HepG2 (cell line): Measurements from ENCODE around the gene MUL1. TPM values are rescaled to one million over a fixed set of nuclear protein-coding genes. Genes with fewer than 3 reads are reported as not detected.
A peak's percentile ranks its signal among the peaks of the same experiment; 100 is the strongest.

ENCODE experiments used
- ARNTL ChIP-seq: sonication (generic); formaldehyde crosslinking; IDR thresholded peaks from 2 replicates; pipeline ENCODE4 v1.4.0; 2020; ENCODE audit warnings: mild to moderate bottlenecking, missing genetic modification reagents
- CEBPZ ChIP-seq: IDR thresholded peaks from 2 replicates; pipeline ENCODE4 v1.6.1; 2012; ENCODE audit warnings: low read length, improper control_type of control experiment
- E2F5 ChIP-seq: sonication (generic); formaldehyde crosslinking; conservative IDR thresholded peaks from 2 replicates; pipeline ENCODE4 v1.4.0; 2020; ENCODE audit warnings: missing genetic modification reagents
- FOXO4 ChIP-seq: sonication (generic); formaldehyde crosslinking; conservative IDR thresholded peaks from 2 replicates; pipeline ENCODE4 v1.8.1; 2023; ENCODE audit warnings: missing genetic modification reagents
- HOXA7 ChIP-seq: sonication (generic); formaldehyde crosslinking; IDR thresholded peaks from 2 replicates; pipeline ENCODE4 v1.8.1; 2022; ENCODE audit warnings: mild to moderate bottlenecking, missing genetic modification reagents, moderate library complexity
- KDM3A ChIP-seq: IDR thresholded peaks from 2 replicates; pipeline ENCODE4 v1.6.1; 2018; ENCODE audit warnings: low read depth, missing compliant biosample characterization
- KLF12 ChIP-seq: sonication (generic); formaldehyde crosslinking; IDR thresholded peaks from 2 replicates; pipeline ENCODE4 v1.4.0; 2020; ENCODE audit warnings: missing genetic modification reagents, borderline replicate concordance
- KLF13 ChIP-seq: sonication (generic); formaldehyde crosslinking; IDR thresholded peaks from 2 replicates; pipeline ENCODE4 v1.4.0; 2020; ENCODE audit warnings: mild to moderate bottlenecking, missing genetic modification reagents
- MEF2D ChIP-seq: sonication (generic); formaldehyde crosslinking; IDR thresholded peaks from 2 replicates; pipeline ENCODE4 v1.5.1; 2020; ENCODE audit warnings: mild to moderate bottlenecking, missing genetic modification reagents
- NAIF1 ChIP-seq: sonication (generic); formaldehyde crosslinking; IDR thresholded peaks from 2 replicates; pipeline ENCODE4 v1.5.0; 2020; ENCODE audit warnings: mild to moderate bottlenecking, missing genetic modification reagents, borderline replicate concordance
- NBN ChIP-seq: fragments of 450-650 bp; conservative IDR thresholded peaks from 2 replicates; pipeline ENCODE4 v1.6.1; 2017
- SIN3B ChIP-seq: fragments of 150-350 bp; IDR thresholded peaks from 2 replicates; pipeline ENCODE4 v1.6.1; 2014; ENCODE audit warnings: low read length
- SOX6 ChIP-seq, 2 experiments: fragments of 450-650 bp in 1 of 2; sonication (generic) in 1 of 2; formaldehyde crosslinking in 1 of 2; IDR thresholded peaks; 2 replicates each; pipeline versions ENCODE4 v1.4.0 to v1.6.1; 2017 to 2020; ENCODE audit warnings: antibody characterized with exemption in 1 of 2, mild to moderate bottlenecking in 1 of 2, missing genetic modification reagents in 1 of 2
- ZFP36 ChIP-seq: fragments of 150-350 bp; IDR thresholded peaks from 2 replicates; pipeline ENCODE4 v1.6.1; 2018; ENCODE audit warnings: borderline replicate concordance, low read length, low read depth; ENCODE audit not compliant: partially characterized antibody
- ZNF318 ChIP-seq: sonication (generic); formaldehyde crosslinking; IDR thresholded peaks from 2 replicates; pipeline ENCODE4 v1.4.0; 2020; ENCODE audit warnings: mild to moderate bottlenecking, missing genetic modification reagents
- polyA plus RNA-seq, 8 experiments: library from polyadenylated mRNA; depleted of rRNA in 3 of 8; stranded (reverse) in 7 of 8; unstranded in 1 of 8; fragments of >200 nt; fragmentation: Illumina TruSeq in 4 of 8; extraction: Trizol in 4 of 8; gene quantifications; 2 replicates each; pipeline versions ENCODE4 v1.2.1 to v1.2.3, GENCODE V29; 2011 to 2016; ENCODE audit warnings: low read depth in 4 of 8, missing spikeins in 1 of 8, mixed read lengths in 1 of 8; ENCODE audit not compliant: insufficient read depth in 1 of 8
- total RNA-seq, 5 experiments: library from RNA; depleted of rRNA; stranded (reverse); fragments of >200 nt; fragmentation: Illumina TruSeq; extraction: Trizol; gene quantifications; 2 replicates each; pipeline ENCODE4 v1.2.3, GENCODE V29; 2016; ENCODE audit warnings: low read depth in 1 of 5

The MUL1 gene
- total and polyA plus RNA-seq, 2 of the 13 experiments (the other 11 are each of a cell fraction or from before 2014, with no cell fraction given) = 21.5 to 26.5 TPM

GRCh38 chr1:20551945-20552727 is 44.2 kb upstream of the MUL1 start, which contains the start of gene FAM43B (continued):
- no peak for TF ChIP-seq ZNF318 (CRISPR knock-in tag)
- no peak for TF ChIP-seq SOX6 (IDR thresholded peaks at IDR 0.05)
- peak; percentile 49 for TF ChIP-seq SOX6 (CRISPR knock-in tag; IDR thresholded peaks at IDR 0.05)
- no peak for TF ChIP-seq ARNTL (CRISPR knock-in tag)
- no peak for TF ChIP-seq HOXA7 (CRISPR knock-in tag)
- TF ChIP-seq MEF2D (CRISPR knock-in tag) = no peak
- no peak for TF ChIP-seq E2F5 (CRISPR knock-in tag)
- TF ChIP-seq KLF13 (CRISPR knock-in tag) = no peak
- no peak for TF ChIP-seq SIN3B
- TF ChIP-seq KLF12 (CRISPR knock-in tag) = peak; percentile 19; the same call in 1 of the 2 replicates
- TF ChIP-seq NBN = no peak
- no peak for TF ChIP-seq KDM3A (CRISPR knock-in tag)
- no peak for TF ChIP-seq CEBPZ
- no peak for TF ChIP-seq FOXO4 (CRISPR knock-in tag)
- TF ChIP-seq ZFP36 = no peak
- TF ChIP-seq NAIF1 = peak; percentile 81; the same call in 1 of the 2 replicates
